Trophoblast cell (in vitro differentiated cells and primary cell): ENCODE results near the gene GLA.

Source experiments
- DNase-seq, 2 donors: peaks; one replicate each; pipeline ENCODE4 v3.0.0-alpha.2; 2016
- H2AFZ ChIP-seq: 2 replicates; pipeline ENCODE4 v1.6.1; 2013; ENCODE audit warnings: low read length, moderate library complexity, mild to moderate bottlenecking; ENCODE audit not compliant: insufficient read depth, poor library complexity
- H2AK5ac ChIP-seq: 2 replicates; pipeline ENCODE4 v1.6.1; 2013; ENCODE audit warnings: mild to moderate bottlenecking, low read length
- H2BK120ac ChIP-seq: 2 replicates; pipeline ENCODE4 v1.6.1; 2013; ENCODE audit warnings: low read length, mild to moderate bottlenecking, moderate library complexity; ENCODE audit not compliant: insufficient read depth, poor library complexity
- H2BK12ac ChIP-seq: 2 replicates; pipeline ENCODE4 v1.6.1; 2013; ENCODE audit warnings: mild to moderate bottlenecking, low read length, moderate library complexity
- H2BK5ac ChIP-seq: 2 replicates; pipeline ENCODE4 v1.6.1; 2013; ENCODE audit warnings: low read length, low read depth, moderate library complexity, mild to moderate bottlenecking; ENCODE audit not compliant: poor library complexity
- H3K14ac ChIP-seq: 2 replicates; pipeline ENCODE4 v1.6.1; 2013; ENCODE audit warnings: mild to moderate bottlenecking, low read length
- H3K18ac ChIP-seq: 2 replicates; pipeline ENCODE4 v1.6.1; 2013; ENCODE audit warnings: mild to moderate bottlenecking, low read length
- H3K23ac ChIP-seq: 2 replicates; pipeline ENCODE4 v1.6.1; 2013; ENCODE audit warnings: low read length
- H3K27ac ChIP-seq: 2 replicates; pipeline ENCODE4 v1.5.1; 2013; ENCODE audit warnings: low read depth, mild to moderate bottlenecking, inconsistent platforms, low read length, moderate library complexity
- H3K27me3 ChIP-seq: 2 replicates; pipeline ENCODE4 v1.6.1; 2013; ENCODE audit warnings: inconsistent platforms, mild to moderate bottlenecking, low read length, moderate library complexity; ENCODE audit not compliant: insufficient read depth
- H3K36me3 ChIP-seq, 2 experiments: 1 replicate in 1 of 2; 2 replicates in 1 of 2; pipeline ENCODE4 v1.6.1; 2013; ENCODE audit warnings: low read length in 2 of 2, mild to moderate bottlenecking in 2 of 2, moderate library complexity in 1 of 2; ENCODE audit not compliant: insufficient read depth in 2 of 2, control insufficient read depth in 1 of 2
- H3K4ac ChIP-seq: 2 replicates; pipeline ENCODE4 v1.6.1; 2013; ENCODE audit warnings: low read depth, mild to moderate bottlenecking, low read length, moderate library complexity
- H3K4me1 ChIP-seq, 2 experiments: 1 replicate in 1 of 2; 2 replicates in 1 of 2; pipeline ENCODE4 v1.6.1; 2013; ENCODE audit warnings: low read length in 2 of 2, mild to moderate bottlenecking in 2 of 2, moderate library complexity in 1 of 2; ENCODE audit not compliant: insufficient read depth in 2 of 2, control insufficient read depth in 1 of 2
- H3K4me2 ChIP-seq: 2 replicates; pipeline ENCODE4 v1.6.1; 2013; ENCODE audit warnings: inconsistent platforms, mild to moderate bottlenecking, low read length, moderate library complexity
- H3K4me3 ChIP-seq: 2 replicates; pipeline ENCODE4 v1.5.1; 2013; ENCODE audit warnings: mild to moderate bottlenecking, low read depth, low read length, inconsistent platforms
- H3K79me1 ChIP-seq: one replicate; pipeline ENCODE4 v1.6.1; 2013; ENCODE audit warnings: low read length
- H3K79me2 ChIP-seq: 2 replicates; pipeline ENCODE4 v1.6.1; 2013; ENCODE audit warnings: low read length, mild to moderate bottlenecking; ENCODE audit not compliant: control insufficient read depth, insufficient read depth, poor library complexity
- H3K9ac ChIP-seq: 2 replicates; pipeline ENCODE4 v1.6.1; 2013; ENCODE audit warnings: mild to moderate bottlenecking, low read length
- H3K9me3 ChIP-seq: 2 replicates; pipeline ENCODE4 v1.6.1; 2013; ENCODE audit warnings: low read depth, mild to moderate bottlenecking, control low read depth, inconsistent platforms, low read length; ENCODE audit not compliant: insufficient read depth
- H4K12ac ChIP-seq: 2 replicates; pipeline ENCODE4 v1.6.1; 2013; ENCODE audit warnings: low read depth, mild to moderate bottlenecking, low read length, moderate library complexity
- H4K8ac ChIP-seq: 2 replicates; pipeline ENCODE4 v1.6.1; 2013; ENCODE audit warnings: low read depth, mild to moderate bottlenecking, low read length, moderate library complexity
- H4K91ac ChIP-seq: one replicate; pipeline ENCODE4 v1.6.1; 2013; ENCODE audit warnings: low read depth, mild to moderate bottlenecking, low read length, moderate library complexity
- WGBS: extraction: QIAGEN DNeasy Blood & Tissue Kit; methylation state at CpG from one replicate; pipeline ENCODE4 v1.1.7; 2013; ENCODE audit warnings: missing lambda C conversion rate; ENCODE audit not compliant: insufficient read length, insufficient coverage; ENCODE audit errors: extremely low coverage; 5-methylcytosine and 5-hydroxymethylcytosine counted together

Gene GLA

DNA sequence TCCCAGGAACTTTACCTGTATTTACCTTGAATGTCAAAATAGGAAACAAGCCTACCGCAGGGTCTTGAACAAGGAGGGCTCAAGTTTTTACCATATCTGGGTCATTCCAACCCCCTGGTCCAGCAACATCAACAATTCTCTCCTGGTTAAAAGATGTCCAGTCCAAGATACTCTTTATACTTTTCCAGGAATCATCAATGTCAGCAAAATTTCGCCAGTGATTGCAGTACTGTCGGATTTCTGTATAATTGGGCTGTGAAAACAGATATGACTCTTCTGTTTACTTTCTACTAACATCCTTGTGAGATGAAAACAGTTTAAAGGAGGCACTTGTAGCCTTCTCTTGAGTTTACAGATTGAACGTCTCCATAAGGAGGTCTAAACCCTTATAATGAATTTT is 9.0 kb downstream of the GLA start:
- Histone ChIP-seq H3K27ac (no peak overlapping the region), H3K4ac (no peak overlapping the region), H2BK120ac (no peak overlapping the region), H3K27me3 (no peaks in the 10 kb centered on the region), H3K14ac (no peak overlapping the region), H4K8ac (no peak overlapping the region), H3K36me3 (peaks cover 6 to 8% of the 10 kb centered on the region in 2 experiments), H3K18ac (no peak overlapping the region), H3K79me1 (no peaks in the 10 kb centered on the region), H3K23ac (no peak overlapping the region), H2AK5ac (no peak overlapping the region), H4K12ac (no peak overlapping the region), H2AFZ (no peak overlapping the region), H3K79me2 (no peaks in the 10 kb centered on the region), H3K9ac (no peak overlapping the region), H2BK12ac (no peak overlapping the region), H2BK5ac (no peak overlapping the region), H3K9me3 (no peaks in the 10 kb centered on the region), H3K4me3 (no peak overlapping the region), H3K4me1 (no peaks in the 10 kb centered on the region), H3K4me2 (no peak overlapping the region), H4K91ac (no peak overlapping the region)
- DNase-seq: no peak
- WGBS: no CpG with 5 or more reads among the region's 4 CpGs

DNA sequence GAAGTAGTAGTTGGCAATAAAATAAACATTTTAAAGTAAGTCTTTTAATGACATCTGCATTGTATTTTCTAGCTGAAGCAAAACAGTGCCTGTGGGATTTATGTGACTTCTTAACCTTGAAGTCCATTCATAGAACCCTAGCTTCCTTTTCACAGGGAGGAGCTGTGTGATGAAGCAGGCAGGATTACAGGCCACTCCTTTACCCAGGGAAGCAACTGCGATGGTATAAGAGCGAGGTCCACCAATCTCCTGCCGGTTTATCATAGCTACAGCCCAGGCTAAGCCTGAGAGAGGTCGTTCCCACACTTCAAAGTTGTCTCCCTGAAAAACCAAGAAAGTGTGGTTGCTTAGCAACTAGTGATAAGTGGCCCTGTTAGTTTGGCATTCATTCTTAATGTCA is 9.9 kb downstream of the GLA start:
- no peaks in the 10 kb centered on the region for H3K79me2 ChIP-seq
- H3K4me3 ChIP-seq: no peak overlapping the region
- no peaks in the 10 kb centered on the region for H3K27me3 ChIP-seq
- H4K12ac ChIP-seq: no peak overlapping the region
- DNase-seq: no peak
- H2AK5ac ChIP-seq: no peak overlapping the region
- H2BK120ac ChIP-seq: no peak overlapping the region
- H2AFZ ChIP-seq: no peak overlapping the region
- H2BK5ac ChIP-seq: no peak overlapping the region
- H3K4me1 ChIP-seq: no peaks in the 10 kb centered on the region
- no peak overlapping the region for H3K18ac ChIP-seq
- no peak overlapping the region for H3K14ac ChIP-seq
- no peaks in the 10 kb centered on the region for H3K79me1 ChIP-seq
- H3K23ac ChIP-seq: no peak overlapping the region
- no peak overlapping the region for H3K4ac ChIP-seq
- no peak overlapping the region for H3K27ac ChIP-seq
- H3K4me2 ChIP-seq: no peak overlapping the region
- H4K91ac ChIP-seq: no peak overlapping the region
- WGBS: no CpG with 5 or more reads among the region's 4 CpGs
- H3K36me3 ChIP-seq: peaks cover 5 to 6% of the 10 kb centered on the region in 2 experiments
- H4K8ac ChIP-seq: no peak overlapping the region
- no peak overlapping the region for H3K9ac ChIP-seq
- H2BK12ac ChIP-seq: no peak overlapping the region
- H3K9me3 ChIP-seq: no peaks in the 10 kb centered on the region

DNA sequence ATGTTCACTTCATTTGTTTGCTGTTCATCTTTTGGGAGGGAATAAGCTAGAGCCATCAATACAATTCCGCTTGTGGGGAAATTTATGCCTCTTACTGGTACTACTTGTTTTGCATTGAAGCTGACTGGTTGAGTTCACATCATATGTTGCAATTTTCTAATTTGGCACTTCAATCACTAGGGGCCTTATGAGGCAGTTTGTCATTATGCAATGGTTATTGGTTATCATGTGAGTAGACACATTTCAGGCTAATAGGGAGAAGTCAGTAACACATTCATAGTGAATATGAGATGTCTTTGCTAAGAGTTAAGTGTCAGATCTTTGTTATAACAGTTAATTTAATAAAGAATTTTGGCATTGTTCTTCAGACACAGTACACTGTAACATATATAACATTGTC is 11.9 kb downstream of the GLA start:
- H3K23ac ChIP-seq: no peak overlapping the region
- H2BK120ac ChIP-seq: no peak overlapping the region
- H3K4me2 ChIP-seq: no peak overlapping the region
- H3K14ac ChIP-seq: no peak overlapping the region
- peaks cover 2 to 6% of the 10 kb centered on the region in 2 experiments for H3K36me3 ChIP-seq
- H3K4ac ChIP-seq: no peak overlapping the region
- H3K27ac ChIP-seq: no peak overlapping the region
- no peak for DNase-seq
- no peak overlapping the region for H3K4me3 ChIP-seq
- H2AK5ac ChIP-seq: no peak overlapping the region
- H2AFZ ChIP-seq: no peak overlapping the region
- no peak overlapping the region for H4K8ac ChIP-seq
- no peak overlapping the region for H4K12ac ChIP-seq
- H3K27me3 ChIP-seq: no peaks in the 10 kb centered on the region
- no peaks in the 10 kb centered on the region for H3K9me3 ChIP-seq
- no peak overlapping the region for H2BK5ac ChIP-seq
- peaks cover 4% of the 10 kb centered on the region for H3K79me2 ChIP-seq
- no peak overlapping the region for H4K91ac ChIP-seq
- H3K9ac ChIP-seq: no peak overlapping the region
- H2BK12ac ChIP-seq: no peak overlapping the region
- WGBS: no CpG with 5 or more reads among the region's 1 CpG
- no peak overlapping the region for H3K18ac ChIP-seq
- no peaks in the 10 kb centered on the region for H3K4me1 ChIP-seq
- peaks cover 2% of the 10 kb centered on the region for H3K79me1 ChIP-seq

DNA sequence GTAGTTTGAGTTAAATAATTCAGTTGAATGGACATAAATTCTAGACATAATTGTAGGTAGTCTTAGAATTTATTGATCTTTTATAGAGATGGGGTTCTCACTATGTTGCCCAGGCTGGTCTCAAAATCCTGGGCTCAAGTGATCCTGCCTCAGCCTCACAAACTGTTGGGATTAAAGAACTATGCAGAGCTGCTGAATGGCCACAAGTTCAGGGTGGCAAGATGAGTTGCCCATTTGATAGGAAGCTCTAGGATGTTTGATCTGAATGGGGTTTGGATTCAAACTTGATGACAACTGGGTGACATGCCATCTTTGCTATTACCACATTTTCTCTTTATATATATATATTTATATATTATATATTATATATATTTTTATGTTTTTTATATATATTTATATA is 13.4 kb downstream of the GLA start:
- no peaks in the 10 kb centered on the region for H3K27me3 ChIP-seq

More for the DNA sequence above, 13.4 kb downstream of the GLA start:
- no peak overlapping the region for H3K4me2 ChIP-seq
- no peak overlapping the region for H2BK120ac ChIP-seq
- H3K27ac ChIP-seq: no peak overlapping the region
- no peak overlapping the region for H2BK12ac ChIP-seq
- no peak for DNase-seq
- no peak overlapping the region for H4K8ac ChIP-seq
- no peak overlapping the region for H2BK5ac ChIP-seq
- H3K4me1 ChIP-seq: peaks cover 2 to 3% of the 10 kb centered on the region in 2 experiments
- no peak overlapping the region for H3K14ac ChIP-seq
- no peak overlapping the region for H3K18ac ChIP-seq
- peaks cover 5% of the 10 kb centered on the region for H3K79me1 ChIP-seq
- H3K23ac ChIP-seq: no peak overlapping the region
- H2AFZ ChIP-seq: no peak overlapping the region
- no peak overlapping the region for H4K12ac ChIP-seq
- no peaks in the 10 kb centered on the region for H3K9me3 ChIP-seq
- H3K4me3 ChIP-seq: no peak overlapping the region
- H2AK5ac ChIP-seq: no peak overlapping the region
- H3K9ac ChIP-seq: no peak overlapping the region
- no peak overlapping the region for H3K4ac ChIP-seq
- peaks cover 2 to 6% of the 10 kb centered on the region in 2 experiments for H3K36me3 ChIP-seq
- peaks cover 6% of the 10 kb centered on the region for H3K79me2 ChIP-seq
- H4K91ac ChIP-seq: no peak overlapping the region
